ENCODE data around the gene LILRA2.
"Not testable (repeated sequence)": the region's sequence is repeated elsewhere in the genome, so short reads cannot be mapped to it uniquely, and the experiment has no call there.

The LILRA2 gene

GRCh38 chr19:54571715-54572615, 1.6 kb upstream of the LILRA2 start:
- not testable (repeated sequence) for DNase-seq

GRCh38 chr19:54572696-54573311, 786 bp upstream of the LILRA2 start:
- DNase-seq = no peak

- DNase-seq = no peak
Observed at GRCh38 chr19:54574051-54574450, 461 bp downstream of the LILRA2 start.

- DNase-seq = no peak
Observed at GRCh38 chr19:54574527-54575056, 1.0 kb downstream of the LILRA2 start.

DNA sequence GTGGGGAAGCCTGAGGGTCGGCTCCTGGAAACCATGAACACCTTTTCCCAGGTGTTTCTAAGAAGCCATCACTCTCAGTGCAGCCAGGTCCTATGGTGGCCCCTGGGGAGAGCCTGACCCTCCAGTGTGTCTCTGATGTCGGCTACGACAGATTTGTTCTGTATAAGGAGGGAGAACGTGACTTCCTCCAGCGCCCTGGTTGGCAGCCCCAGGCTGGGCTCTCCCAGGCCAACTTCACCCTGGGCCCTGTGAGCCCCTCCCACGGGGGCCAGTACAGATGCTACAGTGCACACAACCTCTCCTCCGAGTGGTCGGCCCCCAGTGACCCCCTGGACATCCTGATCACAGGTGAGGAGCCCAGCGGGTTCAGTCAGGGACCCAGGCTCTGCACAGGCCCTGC, 1.6 kb downstream of the LILRA2 start:
- DNase-seq = not testable (repeated sequence)

- no peak for DNase-seq
Observed at GRCh38 chr19:54576411-54576976, 2.9 kb downstream of the LILRA2 start.

DNA sequence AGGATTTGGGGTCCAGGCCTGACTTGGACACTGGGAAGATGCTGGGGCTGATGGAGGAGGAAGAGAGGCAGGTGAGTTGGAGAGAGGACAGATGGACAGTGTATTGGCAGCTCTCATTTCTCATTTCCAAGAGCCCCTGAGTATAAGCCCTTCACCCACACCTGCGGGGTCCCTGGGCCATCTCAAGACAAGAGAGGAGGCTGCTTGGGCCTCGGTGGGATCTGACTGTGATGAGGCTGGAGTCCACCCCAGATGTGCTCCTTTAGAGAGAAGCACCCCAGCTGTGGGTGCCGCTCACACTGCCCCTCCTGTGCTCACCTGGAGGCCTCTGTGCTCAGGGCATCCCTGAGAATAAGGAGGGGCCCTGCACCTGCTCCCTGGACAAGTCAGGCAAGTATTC, 3.7 kb downstream of the LILRA2 start:
- no peak for DNase-seq

DNA sequence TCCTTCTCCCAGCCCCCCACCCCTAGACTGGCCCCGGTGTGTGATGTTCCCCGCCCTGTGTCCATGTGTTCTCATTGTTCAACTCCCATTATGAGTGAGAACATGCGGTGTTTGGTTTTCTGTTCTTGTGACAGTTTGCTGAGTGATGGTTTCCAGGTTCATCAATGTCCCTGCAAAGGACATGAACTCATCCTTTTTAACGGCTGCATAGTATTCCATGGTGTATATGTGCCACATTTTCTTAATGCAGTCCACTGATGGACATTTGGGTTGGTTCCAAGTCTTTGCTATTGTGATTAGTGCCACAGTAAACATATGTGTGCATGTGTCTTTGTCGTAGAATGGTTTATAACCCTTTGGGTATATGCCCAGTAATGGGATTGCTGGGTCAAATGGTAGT, 4.7 kb downstream of the LILRA2 start:
- not testable (repeated sequence) for DNase-seq

- no peak for DNase-seq
Observed at GRCh38 chr19:54586397-54586796, 12.8 kb downstream of the LILRA2 start.

DNA sequence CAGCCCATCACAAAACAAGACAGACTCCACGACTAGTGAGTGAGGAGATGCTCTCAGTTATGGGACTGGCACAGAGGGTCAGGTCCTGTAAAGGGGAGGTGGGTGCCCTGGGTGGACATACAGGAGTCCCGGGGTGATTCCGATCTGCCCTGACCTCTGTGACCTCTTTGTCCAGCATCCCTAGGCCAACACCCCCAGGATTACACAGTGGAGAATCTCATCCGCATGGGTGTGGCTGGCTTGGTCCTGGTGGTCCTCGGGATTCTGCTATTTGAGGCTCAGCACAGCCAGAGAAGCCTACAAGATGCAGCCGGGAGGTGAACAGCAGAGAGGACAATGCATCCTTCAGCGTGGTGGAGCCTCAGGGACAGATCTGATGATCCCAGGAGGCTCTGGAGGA, 13.4 kb downstream of the LILRA2 start:
- no peak for DNase-seq

DNA sequence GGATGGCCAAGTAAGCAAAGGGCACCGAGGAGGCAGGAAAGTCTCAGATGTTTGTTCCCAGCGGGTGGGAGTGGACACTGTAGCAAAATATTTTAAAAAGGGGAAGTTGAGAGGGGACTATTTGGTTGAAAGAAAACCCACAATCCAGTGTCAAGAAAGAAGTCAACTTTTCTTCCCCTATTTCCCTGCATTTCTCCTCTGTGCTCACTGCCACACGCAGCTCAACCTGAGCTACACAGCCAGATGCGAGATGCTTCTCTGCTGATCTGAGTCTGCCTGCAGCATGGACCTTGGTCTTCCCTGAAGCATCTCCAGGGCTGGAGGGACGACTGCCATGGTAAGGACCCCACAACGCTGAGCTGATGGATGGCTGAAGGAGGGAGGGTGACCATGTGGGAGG, 19.9 kb downstream of the LILRA2 start, which contains the start of gene LILRA1:
Gene LILRA1, plus strand, starts transcription at position 188 of the 400 bp plus-strand sequence. CDS start 613 bp downstream, outside the sequence.
- DNase-seq = not testable (repeated sequence)

DNA sequence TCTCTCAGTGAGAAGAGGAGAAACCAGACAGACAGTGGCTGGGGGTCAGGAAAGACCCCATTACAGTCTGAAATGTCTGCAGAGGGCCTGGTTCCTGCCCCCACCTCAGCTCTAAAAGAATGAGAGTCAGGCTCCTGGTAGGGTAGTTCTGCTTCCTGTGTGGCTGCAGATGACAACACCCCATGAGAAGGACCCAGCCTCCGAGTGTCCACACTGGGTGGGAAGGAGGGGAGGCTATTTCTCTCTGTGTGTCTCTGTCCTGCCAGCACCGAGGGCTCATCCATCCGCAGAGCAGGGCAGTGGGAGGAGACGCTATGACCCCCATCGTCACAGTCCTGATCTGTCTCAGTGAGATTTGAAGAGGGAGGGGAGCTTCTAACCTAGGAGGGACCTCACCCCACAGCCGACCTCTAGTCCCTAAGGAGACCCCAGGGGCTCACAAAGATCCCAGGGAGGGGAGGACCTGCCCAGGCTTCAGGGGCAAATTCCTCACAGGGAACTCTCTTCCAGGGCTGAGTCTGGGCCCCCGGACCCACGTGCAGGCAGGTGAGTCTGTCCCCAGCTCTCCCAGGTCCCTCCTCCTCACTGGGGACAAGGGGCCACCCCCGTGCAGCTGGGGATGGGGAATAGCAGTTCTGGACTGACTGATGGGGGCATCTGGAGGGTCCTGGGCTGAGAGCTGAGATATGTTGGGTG, 20.5 kb downstream of the LILRA2 start:
- not testable (repeated sequence) for DNase-seq

GRCh38 chr19:54594737-54595136, 21.1 kb downstream of the LILRA2 start:
- no peak for DNase-seq

DNA sequence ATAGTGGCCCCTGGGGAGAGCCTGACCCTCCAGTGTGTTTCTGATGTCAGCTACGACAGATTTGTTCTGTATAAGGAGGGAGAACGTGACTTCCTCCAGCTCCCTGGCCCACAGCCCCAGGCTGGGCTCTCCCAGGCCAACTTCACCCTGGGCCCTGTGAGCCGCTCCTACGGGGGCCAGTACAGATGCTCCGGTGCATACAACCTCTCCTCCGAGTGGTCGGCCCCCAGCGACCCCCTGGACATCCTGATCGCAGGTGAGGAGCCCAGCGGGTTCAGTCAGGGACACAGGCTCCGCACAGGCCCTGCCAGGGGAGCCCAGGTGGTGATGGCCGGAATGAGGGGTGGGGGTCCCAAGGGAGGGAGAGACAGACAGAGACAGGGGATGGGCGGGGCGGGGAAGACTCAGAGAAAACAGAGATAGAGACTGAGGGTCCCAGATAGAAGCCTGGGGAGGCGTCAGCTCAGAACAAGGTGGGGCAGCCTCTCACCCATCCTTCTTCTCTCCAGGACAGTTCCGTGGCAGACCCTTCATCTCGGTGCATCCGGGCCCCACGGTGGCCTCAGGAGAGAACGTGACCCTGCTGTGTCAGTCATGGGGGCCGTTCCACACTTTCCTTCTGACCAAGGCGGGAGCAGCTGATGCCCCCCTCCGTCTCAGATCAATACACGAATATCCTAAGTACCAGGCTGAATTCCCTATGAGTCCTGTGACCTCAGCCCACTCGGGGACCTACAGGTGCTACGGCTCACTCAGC, 22.3 kb downstream of the LILRA2 start:
- DNase-seq = not testable (repeated sequence)

DNA sequence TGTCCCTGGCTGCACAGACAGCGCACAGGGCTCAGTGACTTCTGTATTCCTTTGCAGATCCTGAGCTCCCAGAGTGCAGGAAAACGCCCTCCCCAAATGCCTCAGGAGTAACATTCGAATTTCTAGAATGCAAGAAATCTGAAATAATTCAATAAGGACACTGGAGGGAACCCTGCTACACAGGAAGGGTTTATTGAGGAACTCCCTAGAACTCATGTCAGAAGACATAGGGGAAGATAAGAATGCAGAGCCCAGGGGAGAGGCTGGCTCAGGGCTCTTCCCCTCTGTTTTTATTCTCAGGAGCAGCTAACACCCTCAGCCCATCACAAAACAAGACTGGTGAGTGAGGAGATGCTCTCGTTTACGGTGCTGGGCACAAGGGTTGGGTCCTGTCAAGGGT, 26.6 kb downstream of the LILRA2 start:
- DNase-seq = no peak

GRCh38 chr19:54606230-54606629, 32.6 kb downstream of the LILRA2 start:
- no peak for DNase-seq

- no peak for DNase-seq
Observed at GRCh38 chr19:54606891-54607784, 33.5 kb downstream of the LILRA2 start.

- no peak for DNase-seq
Observed at GRCh38 chr19:54607785-54608150, 34.2 kb downstream of the LILRA2 start.

GRCh38 chr19:54608205-54608604, 34.6 kb downstream of the LILRA2 start:
- DNase-seq = no peak

DNA sequence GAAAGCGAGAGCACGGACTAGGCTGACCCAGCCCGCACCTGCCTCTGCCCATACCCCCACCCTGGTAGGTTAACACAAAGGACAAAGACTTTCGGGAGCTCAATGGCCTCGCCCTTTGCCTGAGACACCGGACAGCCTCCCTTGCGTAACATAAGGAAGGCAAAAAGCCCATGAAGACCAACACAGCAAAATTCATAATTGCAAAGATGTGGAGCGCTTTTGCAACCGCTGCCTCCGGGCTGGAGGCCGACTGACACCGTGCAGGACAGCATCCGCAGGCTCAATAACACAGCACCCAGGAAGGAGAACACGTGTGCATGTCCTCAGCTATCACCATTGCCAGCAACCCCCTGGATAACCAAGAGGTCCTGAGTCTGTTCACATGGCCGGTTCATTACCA, 35.2 kb downstream of the LILRA2 start:
- no peak for DNase-seq

DNA sequence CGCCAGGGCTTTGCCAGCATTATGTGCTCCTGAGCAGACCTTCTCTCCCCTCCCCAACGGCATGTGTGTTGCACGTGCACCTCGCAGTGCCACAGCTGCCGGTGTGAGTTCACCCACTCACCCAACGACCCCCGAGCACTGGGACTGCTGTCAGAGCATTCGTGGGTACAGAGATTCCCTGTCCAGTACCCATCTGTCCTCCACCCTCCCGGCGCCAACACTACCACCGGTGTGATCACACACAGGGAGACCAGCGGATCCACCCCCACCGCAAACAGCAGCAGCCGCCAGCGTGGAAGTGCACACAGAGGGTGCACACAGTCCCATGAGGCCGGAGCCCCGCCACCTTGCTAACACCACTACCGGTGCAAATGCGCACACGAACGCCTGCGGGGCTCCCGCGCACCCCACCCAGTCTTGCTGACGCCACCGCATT, 35.8 kb downstream of the LILRA2 start:
- DNase-seq = no peak
